ENCODE results near the gene VSTM1. TPM values are rescaled to one million over a fixed set of nuclear protein-coding genes. Genes with fewer than 3 reads are reported as not detected.
"Not testable (repeated sequence)": the region's sequence is repeated elsewhere in the genome, so short reads cannot be mapped to it uniquely, and the experiment has no call there.

VSTM1 gene
- total RNA-seq, 1 donor from 2014 or later = 0.75 TPM

GRCh38 chr19:54069470-54069869 lies 5.8 kb upstream of the VSTM1 start:
- DNase-seq (ENCODE audit: low read depth) = no peak
- no peak overlapping the region for H3K4me3 ChIP-seq (ENCODE audit: low read depth, low read length)
- TF ChIP-seq CTCF (conservative IDR thresholded peaks at IDR 0.05; ENCODE audit: low read depth, low read length) = no peak

- H3K4me3 ChIP-seq (ENCODE audit: low read depth, low read length) = no peak overlapping the region
- DNase-seq (ENCODE audit: low read depth) = no peak
- no peak for TF ChIP-seq CTCF (conservative IDR thresholded peaks at IDR 0.05; ENCODE audit: low read depth, low read length)
Observed at GRCh38 chr19:54062643-54063042, 1.1 kb downstream of the VSTM1 start.

GRCh38 chr19:54047616-54048015 lies 16.1 kb downstream of the VSTM1 start:
- no peak for TF ChIP-seq CTCF (conservative IDR thresholded peaks at IDR 0.05; ENCODE audit: low read depth, low read length)
- DNase-seq (ENCODE audit: low read depth) = no peak
- H3K4me3 ChIP-seq (ENCODE audit: low read depth, low read length) = no peak overlapping the region

GRCh38 chr19:54045771-54046170 lies 17.9 kb downstream of the VSTM1 start:
- no peak for TF ChIP-seq CTCF (conservative IDR thresholded peaks at IDR 0.05; ENCODE audit: low read depth, low read length)
- no peak for DNase-seq (ENCODE audit: low read depth)
- no peak overlapping the region for H3K4me3 ChIP-seq (ENCODE audit: low read depth, low read length)

GRCh38 chr19:54042989-54043388 lies 20.7 kb downstream of the VSTM1 start:
- no peak for DNase-seq (ENCODE audit: low read depth)
- no peak for TF ChIP-seq CTCF (conservative IDR thresholded peaks at IDR 0.05; ENCODE audit: low read depth, low read length)
- no peak overlapping the region for H3K4me3 ChIP-seq (ENCODE audit: low read depth, low read length)

- no peak overlapping the region for H3K4me3 ChIP-seq (ENCODE audit: low read depth, low read length)
- no peak for TF ChIP-seq CTCF (conservative IDR thresholded peaks at IDR 0.05; ENCODE audit: low read depth, low read length)
- no peak for DNase-seq (ENCODE audit: low read depth)
Observed at GRCh38 chr19:54041969-54042606, 21.6 kb downstream of the VSTM1 start.

GRCh38 chr19:54040003-54040402 lies 23.7 kb downstream of the VSTM1 start:
- no peak for TF ChIP-seq CTCF (conservative IDR thresholded peaks at IDR 0.05; ENCODE audit: low read depth, low read length)
- DNase-seq (ENCODE audit: low read depth) = no peak
- no peak overlapping the region for H3K4me3 ChIP-seq (ENCODE audit: low read depth, low read length)

GRCh38 chr19:54036542-54036941 lies 27.2 kb downstream of the VSTM1 start:
- H3K4me3 ChIP-seq (ENCODE audit: low read depth, low read length); DNase-seq (ENCODE audit: low read depth): not testable (repeated sequence)

All from epithelial cell of proximal tubule (primary cell).